Fibroblast of skin of right biceps (primary cell): ENCODE data around the gene ERLEC1.
"Not testable (repeated sequence)": the region's sequence is repeated elsewhere in the genome, so short reads cannot be mapped to it uniquely, and the experiment has no call there.

Experiments
- DNase-seq: peaks from one replicate; pipeline ENCODE4 v3.0.0-alpha.2; 2013

ERLEC1 gene

GRCh38 chr2:53786705-53787613 lies at the start of gene ERLEC1, which contains the start of gene ASB3:
Gene ERLEC1 (plus strand): TSS chr2:53787044. CDS start chr2:53787211, 167 bp downstream.
Gene ASB3 (minus strand): TSS chr2:53786953. CDS start chr2:53765572, 21,381 bp downstream.
- DNase-seq = peak; percentile 94

GRCh38 chr2:53737091-53737490 lies 49.8 kb upstream of the ERLEC1 start:
- DNase-seq = no peak

GRCh38 chr2:53739032-53739431 lies 47.8 kb upstream of the ERLEC1 start:
- DNase-seq = no peak

- peak; percentile 44 for DNase-seq
Observed at GRCh38 chr2:53740170-53740569, 46.7 kb upstream of the ERLEC1 start.

- peak; percentile 35 for DNase-seq
Observed at GRCh38 chr2:53744395-53745065, 42.3 kb upstream of the ERLEC1 start.

- no peak for DNase-seq
Observed at GRCh38 chr2:53750041-53750768, 36.6 kb upstream of the ERLEC1 start.

GRCh38 chr2:53751728-53752127 lies 35.1 kb upstream of the ERLEC1 start:
- DNase-seq = peak; percentile 57

GRCh38 chr2:53752385-53752784 lies 34.5 kb upstream of the ERLEC1 start:
- DNase-seq = no peak

GRCh38 chr2:53753041-53753440 lies 33.8 kb upstream of the ERLEC1 start:
- DNase-seq = no peak

- DNase-seq = no peak
Observed at GRCh38 chr2:53755121-53755520, 31.7 kb upstream of the ERLEC1 start.

- no peak for DNase-seq
Observed at GRCh38 chr2:53756644-53757043, 30.2 kb upstream of the ERLEC1 start.

- not testable (repeated sequence) for DNase-seq
Observed at GRCh38 chr2:53757206-53757605, 29.6 kb upstream of the ERLEC1 start.

- no peak for DNase-seq
Observed at GRCh38 chr2:53765767-53766166, 21.1 kb upstream of the ERLEC1 start.

GRCh38 chr2:53767405-53768241 lies 19.2 kb upstream of the ERLEC1 start, which contains the start of gene CHAC2:
Gene CHAC2 (plus strand): TSS chr2:53767804. CDS start chr2:53767887, 83 bp downstream.
- peak; percentile 80 for DNase-seq

GRCh38 chr2:53768242-53768542 lies 18.7 kb upstream of the ERLEC1 start:
- no peak for DNase-seq

- DNase-seq = no peak
Observed at GRCh38 chr2:53769318-53769945, 17.4 kb upstream of the ERLEC1 start.

- DNase-seq = no peak
Observed at GRCh38 chr2:53770264-53770663, 16.6 kb upstream of the ERLEC1 start.

GRCh38 chr2:53777134-53777533 lies 9.7 kb upstream of the ERLEC1 start:
- no peak for DNase-seq

GRCh38 chr2:53778536-53779162 lies 8.2 kb upstream of the ERLEC1 start:
- DNase-seq = no peak

GRCh38 chr2:53780056-53780455 lies 6.8 kb upstream of the ERLEC1 start:
- DNase-seq = no peak

GRCh38 chr2:53782676-53783075 lies 4.2 kb upstream of the ERLEC1 start:
- no peak for DNase-seq
